ENCODE results near the gene KRTAP1-3.

Gene KRTAP1-3

DNA sequence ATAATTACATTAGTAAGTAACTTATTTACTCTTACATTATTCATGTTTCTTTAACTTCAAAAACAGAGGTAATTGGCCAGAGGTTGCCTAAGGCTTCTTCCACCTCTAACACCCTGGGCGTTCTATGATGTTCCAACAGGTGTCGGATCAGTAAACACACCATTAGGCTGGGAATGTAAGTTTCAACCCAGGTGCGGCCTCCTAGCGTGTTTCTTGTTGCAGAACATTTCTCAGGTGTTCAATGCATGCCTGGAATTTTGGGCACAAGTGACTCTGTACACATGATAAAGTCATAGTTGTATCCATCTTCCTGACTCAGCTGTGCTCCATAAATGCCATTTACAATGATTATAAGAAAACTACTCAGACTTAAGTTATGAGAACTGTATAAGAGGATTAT is 19.4 kb upstream of the KRTAP1-3 start:
- DNase-seq, result no peak

DNA sequence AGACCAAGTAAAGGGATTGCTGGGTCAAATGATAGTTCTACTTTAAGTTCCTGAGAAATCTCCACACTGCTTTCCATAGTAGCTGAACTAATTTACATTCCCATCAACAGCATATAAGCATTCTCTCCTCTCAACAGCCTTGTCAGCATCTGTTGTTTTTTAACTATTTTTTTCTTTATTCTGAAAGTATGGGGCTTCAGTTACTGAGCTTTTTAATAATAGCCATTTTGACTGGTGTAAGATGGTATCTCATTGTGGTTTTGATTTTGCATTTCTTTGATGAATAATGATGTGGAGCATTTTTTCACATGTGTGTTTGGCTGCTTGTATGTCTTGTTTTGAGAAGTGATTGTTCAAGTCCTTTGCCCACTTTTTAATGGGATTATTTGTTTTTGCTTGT is 17.9 kb upstream of the KRTAP1-3 start:
- DNase-seq, result no peak

DNA sequence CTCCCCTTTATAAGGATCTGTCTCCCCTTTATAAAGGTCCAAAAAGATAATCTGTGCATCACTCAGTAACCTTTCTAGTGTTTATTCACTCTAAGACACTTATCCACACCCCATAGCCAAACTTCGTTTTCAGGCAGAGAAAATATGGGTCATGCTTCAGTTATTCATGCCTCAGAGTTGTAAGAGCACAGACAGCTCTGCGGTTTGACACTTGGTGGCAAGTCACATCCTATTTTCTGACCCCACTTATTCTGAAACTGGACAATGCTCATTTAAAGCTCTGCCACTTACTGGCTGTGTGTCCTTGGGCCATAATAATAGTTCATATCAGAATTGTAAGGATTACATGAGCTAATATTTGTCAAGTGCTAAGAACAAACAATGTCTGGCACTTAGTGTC is 14.4 kb upstream of the KRTAP1-3 start:
- peak; percentile 25 for DNase-seq

DNA sequence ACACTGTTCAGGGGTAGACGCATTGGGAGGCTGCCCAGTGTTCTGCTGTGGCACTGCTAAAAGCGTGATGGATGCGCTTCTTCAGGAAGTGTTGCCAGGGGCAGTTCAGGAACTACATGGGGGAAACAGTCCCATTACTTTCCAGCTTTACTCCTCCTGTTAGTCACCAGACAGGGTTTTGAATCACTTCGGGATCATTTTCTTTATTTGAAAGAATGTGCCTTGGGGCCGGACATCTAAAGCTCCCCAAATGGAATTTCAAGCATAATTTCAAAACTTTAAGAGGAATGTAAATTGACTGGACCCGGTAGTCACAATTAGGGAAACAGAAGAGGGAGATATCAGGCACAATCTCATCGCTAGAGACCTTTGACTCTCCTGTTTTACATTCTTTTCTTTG is 13.8 kb upstream of the KRTAP1-3 start:
- DNase-seq, result no peak

DNA sequence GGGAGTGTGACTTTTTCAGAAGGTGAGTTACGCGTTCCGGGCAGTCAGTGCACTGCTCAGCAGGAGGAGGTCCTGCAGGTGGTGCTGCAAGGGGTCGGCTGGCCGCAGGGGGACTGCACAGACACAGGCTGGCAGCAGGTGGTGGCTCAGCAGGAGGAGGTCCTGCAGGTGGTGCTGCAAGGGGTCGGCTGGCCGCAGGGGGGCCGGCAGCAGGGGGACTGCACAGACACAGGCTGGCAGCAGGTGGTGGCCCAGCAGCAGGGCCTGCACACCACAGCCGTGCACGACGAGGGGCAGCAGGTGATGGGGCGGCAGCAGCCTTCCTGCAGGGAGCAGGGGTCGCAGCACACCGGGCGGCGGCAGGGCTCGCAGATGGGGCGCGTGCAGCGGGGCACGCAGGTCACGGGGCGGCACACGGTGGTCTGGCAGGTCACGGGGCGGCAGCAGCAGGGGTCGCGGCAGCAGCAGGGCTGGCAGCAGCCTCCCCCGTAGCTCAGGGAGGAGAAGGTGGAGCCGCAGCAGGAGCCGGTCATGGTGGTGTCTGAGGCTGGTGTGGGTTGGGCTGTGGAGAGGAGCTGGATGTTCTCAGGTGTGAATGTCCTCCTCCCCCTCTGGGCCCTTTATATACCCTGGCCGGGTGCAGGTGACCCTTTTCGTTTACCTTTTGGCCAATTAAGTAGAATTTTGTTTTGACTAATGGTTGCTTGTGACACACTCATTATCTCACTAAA is 12.2 kb upstream of the KRTAP1-3 start, which contains the start of gene KRTAP2-1:
KRTAP2-1 (minus strand) TSS at position 582 of the 731 bp plus-strand sequence; CDS start at position 533, 49 bp downstream.
- peak; percentile 28 for DNase-seq

DNA sequence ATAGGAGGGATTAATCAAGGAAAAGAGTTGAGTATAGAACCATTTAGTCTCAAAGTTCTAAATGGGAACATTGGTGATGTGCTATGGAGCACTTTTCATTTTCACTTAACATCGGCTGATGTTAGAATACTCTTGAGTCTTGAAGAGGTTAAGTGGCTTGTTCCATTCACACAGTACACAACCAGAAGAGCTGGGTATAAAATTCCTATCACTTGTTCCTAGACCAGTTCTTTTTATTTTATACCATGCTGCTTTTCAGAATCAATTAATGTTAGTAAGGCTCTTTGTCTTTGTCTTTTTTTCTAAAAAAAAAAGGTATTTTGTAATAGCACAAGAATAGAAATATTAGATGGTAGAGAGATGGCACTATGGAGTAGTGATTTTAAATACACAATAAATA is 8.3 kb upstream of the KRTAP1-3 start:
- DNase-seq, result no peak

DNA sequence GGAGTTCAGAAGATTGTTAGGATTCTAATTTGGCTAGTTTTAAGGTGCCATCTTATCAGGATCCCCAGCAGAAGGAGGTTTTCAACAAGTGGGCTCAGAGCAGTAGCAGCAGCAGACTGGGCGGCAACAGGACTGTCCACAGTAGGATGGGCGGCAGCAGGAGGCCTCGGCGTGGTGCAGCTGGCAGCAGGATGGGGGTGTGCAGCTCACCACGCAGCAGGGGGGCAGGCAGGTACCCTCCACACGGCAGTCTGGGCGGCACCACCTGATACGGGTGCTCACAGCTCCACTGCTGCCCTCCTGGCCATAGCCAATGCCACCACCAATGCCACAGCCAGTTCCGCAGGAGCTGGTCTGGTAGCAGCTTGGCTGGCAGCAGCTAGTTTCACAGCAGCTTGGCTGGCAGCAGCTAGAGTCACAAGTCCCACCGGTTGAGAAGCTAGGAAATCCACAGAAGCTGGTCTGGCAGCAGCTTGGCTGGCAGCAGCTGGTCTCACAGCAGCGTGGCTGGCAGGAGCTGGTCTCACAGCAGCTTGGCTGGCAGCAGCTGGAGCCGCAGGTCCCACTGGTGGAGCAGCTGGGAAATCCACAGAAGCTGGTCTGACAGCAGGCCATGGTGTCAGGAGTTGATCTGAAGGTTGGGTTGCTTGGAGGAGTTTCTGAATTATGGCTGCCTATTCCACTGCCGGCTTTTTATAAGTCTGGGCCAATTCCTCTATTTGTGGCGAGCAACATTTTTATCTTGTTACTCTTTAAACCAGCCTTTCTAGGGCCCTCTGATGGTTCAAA is 6.3 kb upstream of the KRTAP1-3 start, which contains the start of gene KRTAP1-1:
KRTAP1-1 (minus strand) TSS at position 668 of the 789 bp plus-strand sequence; CDS start at position 615, 53 bp downstream.
- DNase-seq, result peak; percentile 81

DNA sequence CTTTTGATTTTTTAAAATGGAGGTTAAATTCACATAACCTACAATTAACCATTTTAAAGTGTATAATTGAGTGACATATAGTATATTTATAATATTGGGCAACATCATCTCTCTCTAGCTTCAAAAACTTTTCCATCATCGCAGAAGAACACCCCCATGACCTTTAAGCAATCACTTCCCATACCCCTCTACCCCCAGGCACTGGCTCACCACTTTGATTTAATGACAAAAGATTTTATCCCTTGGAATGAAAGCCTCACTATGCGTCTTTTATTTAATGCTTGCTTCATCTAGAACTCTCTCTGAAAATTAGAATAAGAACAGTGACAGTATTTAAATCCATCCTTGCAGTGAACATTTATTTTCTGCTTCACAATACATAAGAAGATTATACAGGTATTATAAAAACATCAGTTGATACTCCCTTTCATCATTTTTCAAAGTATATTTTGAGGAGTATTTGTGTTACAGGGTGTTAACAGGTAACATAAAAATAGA is 3.2 kb upstream of the KRTAP1-3 start:
- no peak for DNase-seq

DNA sequence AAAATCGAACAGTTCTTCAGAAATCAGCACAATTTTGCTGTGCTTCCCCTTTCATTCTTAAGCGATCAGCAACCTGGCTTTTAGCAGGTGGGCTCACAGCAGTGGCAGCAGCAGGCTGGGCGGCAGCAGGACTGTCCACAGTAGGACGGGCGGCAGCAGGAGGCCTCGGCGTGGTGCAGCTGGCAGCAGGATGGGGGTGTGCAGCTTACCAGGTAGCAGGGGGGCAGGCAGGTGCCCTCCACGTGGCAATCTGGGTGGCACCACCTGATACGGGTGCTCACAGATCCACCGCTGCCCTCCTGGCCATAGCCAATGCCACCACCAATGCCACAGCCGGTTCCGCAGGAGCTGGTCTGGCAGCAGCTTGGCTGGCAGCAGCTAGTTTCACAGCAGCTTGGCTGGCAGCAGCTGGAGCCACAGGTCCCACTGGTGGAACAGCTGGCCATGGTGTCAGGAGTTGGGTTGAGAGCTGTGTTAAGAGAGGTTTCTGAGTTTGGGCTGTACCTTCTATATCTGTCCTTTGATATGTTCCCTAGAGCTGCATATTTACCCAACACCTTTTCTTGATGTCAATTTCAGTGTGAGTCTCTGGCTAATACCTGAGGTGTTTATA is 4.9 kb downstream of the KRTAP1-3 start, which contains the start of gene KRTAP1-4:
KRTAP1-4 (minus strand) TSS at position 563 of the 613 bp plus-strand sequence; CDS start at position 446, 117 bp downstream.
- peak; percentile 69 for DNase-seq

DNA sequence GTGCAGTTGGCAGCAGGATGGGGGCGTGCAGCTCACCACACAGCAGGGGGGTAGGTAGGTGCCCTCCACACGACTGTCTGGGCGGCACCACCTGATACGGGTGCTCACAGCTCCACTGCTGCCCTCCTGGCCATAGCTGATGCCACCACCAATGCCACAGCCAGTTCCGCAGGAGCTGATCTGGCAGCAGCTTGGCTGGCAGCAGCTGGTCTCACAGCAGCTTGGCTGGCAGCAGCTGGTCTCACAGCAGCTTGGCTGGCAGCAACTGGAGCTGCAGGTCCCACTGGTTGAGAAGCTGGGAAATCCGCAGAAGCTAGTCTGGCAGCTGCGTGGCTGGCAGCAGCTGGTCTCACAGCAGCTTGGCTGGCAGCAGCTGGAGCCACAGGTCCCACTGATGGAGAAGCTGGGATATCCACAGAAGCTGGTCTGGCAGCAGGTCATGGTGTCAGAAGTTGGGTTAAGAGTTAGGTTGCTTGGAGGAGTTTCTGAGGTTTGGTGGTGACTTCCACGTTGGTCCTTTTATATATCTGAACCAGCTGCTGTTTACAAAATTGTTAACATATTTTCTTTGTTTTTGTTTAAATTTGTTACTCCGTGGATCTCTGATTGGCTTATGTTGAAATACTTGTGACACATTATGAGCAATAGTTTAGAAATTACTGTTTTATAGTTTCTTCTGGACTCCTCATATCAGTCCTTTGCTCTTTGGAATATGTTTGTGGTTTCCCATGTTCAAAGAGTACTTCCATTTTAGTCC is 7.8 kb downstream of the KRTAP1-3 start, which contains the start of gene KRTAP1-5:
KRTAP1-5 (minus strand) TSS at position 494 of the 757 bp plus-strand sequence; CDS start at position 441, 53 bp downstream.
- DNase-seq, result peak; percentile 82

DNA sequence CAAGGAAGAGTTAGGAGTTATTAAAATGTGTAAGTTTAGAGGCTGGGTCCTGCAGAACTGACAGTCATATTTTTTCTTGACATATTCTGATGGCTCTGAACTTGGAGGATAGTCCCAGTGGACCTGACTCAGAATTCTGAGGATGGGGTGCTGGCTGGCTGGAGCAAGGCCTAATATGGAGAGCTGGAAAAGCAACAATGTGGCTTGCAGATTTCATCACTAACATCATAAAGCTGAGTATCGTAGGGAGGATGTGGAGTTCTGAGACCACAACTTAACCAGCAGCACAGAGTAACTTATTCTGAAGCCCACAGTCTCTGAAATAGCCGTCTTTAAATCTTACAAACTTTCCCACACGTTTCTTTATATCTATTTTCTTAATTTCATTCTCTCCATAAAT is 10.0 kb downstream of the KRTAP1-3 start:
- DNase-seq, result no peak

DNA sequence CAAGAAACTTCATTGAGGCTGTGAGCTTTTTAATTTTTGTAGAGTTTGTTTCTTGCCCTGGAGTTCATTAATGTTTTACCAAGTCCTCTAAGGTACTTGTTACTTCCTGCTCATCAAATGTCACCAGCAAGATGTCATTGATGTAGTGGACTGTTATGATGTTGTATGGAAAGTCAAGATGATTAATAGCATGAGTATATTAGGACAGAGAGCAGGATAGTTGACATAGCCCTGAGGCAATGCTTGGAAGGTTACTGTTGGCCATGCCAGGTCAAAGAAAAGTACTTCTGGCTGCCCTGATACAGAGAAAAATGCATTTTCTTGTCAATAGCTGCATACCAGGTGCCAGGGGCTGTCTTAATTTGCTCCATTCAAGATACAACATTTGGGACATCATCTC is 14.3 kb downstream of the KRTAP1-3 start:
- no peak for DNase-seq

DNA sequence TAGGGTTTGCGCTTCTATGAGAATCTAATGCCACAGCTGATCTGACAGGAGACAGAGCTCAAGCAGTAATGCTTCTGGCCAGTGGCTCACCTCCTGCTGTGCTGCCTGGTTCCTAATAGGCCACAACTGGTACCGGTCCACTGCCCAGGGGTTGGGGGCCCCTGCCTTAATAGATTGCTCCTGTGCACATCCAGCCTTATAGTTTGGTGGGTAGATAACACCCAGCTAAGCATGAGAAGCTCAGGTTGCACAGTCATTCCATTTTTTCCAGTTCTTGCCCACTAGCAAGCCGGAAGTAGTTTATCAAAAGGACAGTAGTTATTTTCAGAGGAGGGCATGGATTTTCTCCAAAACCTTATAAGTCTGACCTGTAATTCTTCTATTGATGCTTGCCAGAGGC is 15.3 kb downstream of the KRTAP1-3 start:
- no peak for DNase-seq

DNA sequence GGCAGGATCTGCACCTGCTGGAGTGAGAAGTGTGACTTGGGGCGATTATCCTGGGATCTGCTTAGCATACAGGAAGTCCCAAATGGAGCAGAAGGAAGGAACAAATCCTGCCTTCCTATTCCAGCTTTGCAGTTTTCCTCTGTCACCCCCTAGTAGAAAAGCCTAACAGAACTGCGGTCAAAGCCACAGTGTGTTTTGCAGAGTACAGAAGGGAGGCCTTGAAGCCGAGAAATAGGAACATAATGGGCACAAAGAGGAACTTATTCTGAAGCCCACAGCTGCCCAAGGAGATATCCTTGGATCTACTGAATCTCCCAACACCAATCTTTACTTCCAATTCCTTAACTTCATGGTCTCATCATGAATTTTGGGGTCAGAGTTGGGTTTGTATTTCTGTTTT is 16.1 kb downstream of the KRTAP1-3 start:
- DNase-seq, result no peak

DNA sequence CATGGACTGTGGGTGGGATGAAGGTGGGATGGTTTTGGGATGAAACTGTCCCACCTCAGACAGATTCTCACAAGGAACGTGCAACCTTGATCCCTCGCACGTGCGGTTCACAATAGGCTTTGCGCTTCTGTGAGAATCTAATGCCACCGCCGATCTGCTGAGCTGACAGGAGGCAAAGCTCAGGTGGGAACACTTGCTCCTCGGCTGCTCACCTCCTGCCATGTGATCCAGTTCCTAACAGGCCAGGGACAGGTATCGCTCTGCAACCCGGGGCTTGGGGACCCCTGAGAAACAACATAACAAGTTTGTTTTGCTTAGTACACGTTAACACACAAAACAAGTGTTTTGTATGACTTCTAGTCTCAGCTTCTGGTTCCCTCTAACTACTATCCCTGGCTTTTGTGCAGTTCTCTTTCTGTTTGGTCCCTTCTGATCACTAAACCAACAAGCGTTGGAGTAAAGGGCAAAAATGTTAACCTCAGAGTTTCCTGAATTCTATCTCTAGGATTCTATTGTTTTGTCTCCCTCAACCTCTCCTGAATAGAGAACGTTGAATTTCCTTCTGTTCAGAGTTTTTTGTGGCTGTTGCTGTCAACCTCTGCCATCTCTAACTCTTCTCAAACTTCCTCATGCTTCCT is 18.0 kb downstream of the KRTAP1-3 start:
- DNase-seq, result no peak

DNA sequence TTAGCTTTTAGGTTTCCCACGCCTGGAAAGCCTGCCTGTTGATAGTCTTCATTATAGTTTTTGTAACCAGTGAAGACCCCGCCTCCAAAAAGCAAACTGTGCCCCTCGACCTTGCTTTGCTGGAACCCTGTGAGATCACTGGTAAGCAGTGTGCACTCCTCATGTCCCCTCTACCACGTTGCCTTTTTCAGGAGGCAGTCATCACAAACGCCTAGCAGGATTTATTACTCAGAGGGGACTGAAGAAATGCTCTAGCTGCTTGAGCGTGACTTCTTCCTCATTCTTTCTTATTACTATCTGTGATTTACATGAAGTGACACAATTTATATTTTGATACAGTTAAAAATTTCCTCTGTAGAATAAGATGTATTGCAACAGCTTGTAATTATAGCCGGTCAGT is 19.2 kb downstream of the KRTAP1-3 start:
- no peak for DNase-seq

DNA sequence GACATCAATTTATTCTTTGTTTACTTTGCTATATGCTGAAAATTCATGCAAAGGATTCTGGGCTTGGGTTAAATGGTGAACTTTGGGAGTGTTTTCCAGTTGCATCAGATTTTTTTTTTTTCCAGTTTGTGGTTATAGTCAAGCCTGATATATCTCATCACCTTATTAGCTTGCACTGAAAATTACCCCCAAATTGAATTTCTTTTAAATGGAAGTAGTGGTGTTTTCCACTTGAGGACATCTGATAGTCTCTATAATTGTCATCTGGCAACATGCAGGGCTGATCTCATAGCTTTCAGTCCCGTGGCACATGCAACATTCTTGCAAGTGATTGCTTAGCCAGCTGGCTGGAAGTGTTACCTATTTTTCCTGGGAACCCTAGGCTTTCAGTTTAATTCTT is 21.1 kb downstream of the KRTAP1-3 start:
- no peak for DNase-seq

DNA sequence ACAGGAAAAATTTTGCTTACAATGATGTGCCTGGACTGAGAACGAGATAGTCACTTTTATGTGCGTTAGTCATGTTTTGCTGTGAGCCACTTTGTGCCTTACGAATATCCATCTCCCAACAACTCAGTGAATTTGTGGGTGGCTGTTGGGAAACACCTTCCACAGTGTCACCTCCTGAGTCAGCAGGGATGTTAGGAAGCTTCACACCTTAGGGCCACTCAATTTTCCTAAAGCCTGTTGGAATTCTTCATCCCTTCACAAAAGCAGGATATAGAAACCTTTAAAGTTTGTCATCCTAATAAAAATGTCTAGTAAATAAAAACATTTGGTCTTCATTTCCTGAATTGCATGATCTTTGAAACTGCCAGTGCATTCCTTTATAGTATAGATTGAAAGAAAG is 21.5 kb downstream of the KRTAP1-3 start:
- no peak for DNase-seq

DNA sequence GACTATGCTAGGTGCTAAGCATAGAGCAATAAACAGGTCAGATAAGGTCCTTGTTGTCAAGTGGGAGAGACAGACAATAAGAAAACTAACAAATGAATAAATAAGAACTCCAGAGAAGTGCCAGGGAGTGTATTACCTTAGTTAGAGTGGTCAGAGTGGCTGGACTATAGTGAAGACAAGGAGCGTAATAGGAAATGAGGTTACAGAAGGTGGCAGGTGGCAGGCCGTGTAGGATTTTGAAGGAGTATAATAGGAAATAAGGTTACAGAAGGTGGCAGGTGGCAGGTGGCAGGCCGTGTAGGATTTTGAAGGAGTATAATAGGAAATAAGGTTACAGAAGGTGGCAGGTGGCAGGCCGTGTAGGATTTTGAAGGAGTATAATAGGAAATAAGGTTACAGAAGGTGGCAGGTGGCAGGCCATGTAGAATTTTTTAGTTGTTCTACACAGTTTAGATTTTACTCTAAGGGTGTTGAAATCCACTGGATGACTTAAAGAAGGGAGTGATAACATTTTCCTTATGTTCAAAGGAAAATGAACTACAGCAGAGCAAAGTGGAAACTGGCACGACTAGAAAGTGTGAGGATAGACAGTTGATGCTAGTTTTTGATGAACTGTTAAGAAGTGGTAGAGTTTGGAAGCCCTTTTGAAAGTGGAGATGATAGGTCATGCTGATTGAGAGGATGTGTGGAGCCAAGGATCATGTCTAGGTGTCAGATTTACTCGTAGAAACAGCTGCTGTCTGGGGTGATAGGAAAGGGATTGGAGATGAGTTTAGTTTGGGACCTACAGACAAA is 22.2 kb downstream of the KRTAP1-3 start:
- no peak for DNase-seq

DNA sequence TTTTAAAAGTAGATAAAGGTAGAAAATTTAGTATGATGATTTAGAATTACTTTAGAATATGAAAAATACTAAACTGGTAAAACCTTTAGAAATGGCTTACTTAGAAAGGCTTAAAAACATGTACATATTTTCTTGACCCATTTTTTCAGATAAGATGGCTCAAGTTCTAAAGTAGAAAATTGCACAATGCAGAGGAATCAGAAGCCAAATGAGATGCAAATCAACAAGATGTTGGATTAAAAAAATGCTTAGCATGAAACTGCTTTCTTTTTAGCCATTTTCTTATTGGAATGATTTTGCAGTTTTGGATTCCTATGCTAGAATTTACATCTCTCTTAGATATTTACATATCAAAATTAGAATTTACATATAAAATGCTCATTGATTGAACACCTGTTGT is 24.2 kb downstream of the KRTAP1-3 start:
- no peak for DNase-seq

DNA sequence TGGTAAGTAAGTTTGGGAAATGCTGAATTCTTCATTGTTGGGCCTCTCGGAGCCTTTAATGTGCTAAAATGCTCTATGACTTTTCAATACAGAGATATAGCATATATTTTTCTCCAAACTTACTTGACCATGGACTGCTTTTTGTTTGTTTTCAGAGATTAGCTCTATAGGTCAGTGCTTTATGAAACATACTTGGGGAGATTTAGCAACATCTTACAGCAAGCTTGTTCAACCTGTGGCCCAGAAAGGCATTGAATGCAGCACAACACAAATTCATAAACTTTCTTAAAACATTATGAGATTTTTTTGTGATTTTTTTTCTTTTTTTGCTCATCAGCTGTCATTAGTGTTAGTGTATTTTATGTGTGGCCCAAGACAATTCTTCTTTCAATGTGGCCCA is 24.7 kb downstream of the KRTAP1-3 start:
- DNase-seq, result no peak
